ENCODE results near the gene SDHA. TPM values are rescaled to one million over a fixed set of nuclear protein-coding genes. Genes with fewer than 3 reads are reported as not detected.

Gene SDHA
- total and polyA plus RNA-seq, 2 donors from 2014 or later = 135 to 256 TPM

GRCh38 chr5:172841-173251, 45.3 kb upstream of the SDHA start:
- DNase-seq (peak in 1 of 5 donors; percentile 24), FAIRE-seq (no peak)
- intact Hi-C loops (cut with DNase I) = no loop called here
- H3K9ac ChIP-seq (ENCODE audit: low read length in 3 of 3) = no peak overlapping the region
- no peaks in the 10 kb centered on the region for H3K4me1 ChIP-seq (ENCODE audit: control insufficient read depth in 2 of 3, insufficient read depth in 2 of 3, low read depth in 1 of 3, low read length in 3 of 3)
- no peak overlapping the region for H3K4me3 ChIP-seq (ENCODE audit: low read length in 3 of 3)
- no peaks in the 10 kb centered on the region for H3K36me3 ChIP-seq (ENCODE audit: control insufficient read depth in 2 of 3, insufficient read depth in 3 of 3, low read length in 3 of 3)
- no peaks in the 10 kb centered on the region for H3K27me3 ChIP-seq (ENCODE audit: control insufficient read depth, insufficient read depth, low read length)
- TF ChIP-seq, protein P1, sequence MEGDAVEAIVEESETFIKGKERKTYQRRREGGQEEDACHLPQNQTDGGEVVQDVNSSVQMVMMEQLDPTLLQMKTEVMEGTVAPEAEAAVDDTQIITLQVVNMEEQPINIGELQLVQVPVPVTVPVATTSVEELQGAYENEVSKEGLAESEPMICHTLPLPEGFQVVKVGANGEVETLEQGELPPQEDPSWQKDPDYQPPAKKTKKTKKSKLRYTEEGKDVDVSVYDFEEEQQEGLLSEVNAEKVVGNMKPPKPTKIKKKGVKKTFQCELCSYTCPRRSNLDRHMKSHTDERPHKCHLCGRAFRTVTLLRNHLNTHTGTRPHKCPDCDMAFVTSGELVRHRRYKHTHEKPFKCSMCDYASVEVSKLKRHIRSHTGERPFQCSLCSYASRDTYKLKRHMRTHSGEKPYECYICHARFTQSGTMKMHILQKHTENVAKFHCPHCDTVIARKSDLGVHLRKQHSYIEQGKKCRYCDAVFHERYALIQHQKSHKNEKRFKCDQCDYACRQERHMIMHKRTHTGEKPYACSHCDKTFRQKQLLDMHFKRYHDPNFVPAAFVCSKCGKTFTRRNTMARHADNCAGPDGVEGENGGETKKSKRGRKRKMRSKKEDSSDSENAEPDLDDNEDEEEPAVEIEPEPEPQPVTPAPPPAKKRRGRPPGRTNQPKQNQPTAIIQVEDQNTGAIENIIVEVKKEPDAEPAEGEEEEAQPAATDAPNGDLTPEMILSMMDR (IDR thresholded peaks at IDR 0.05; ENCODE audit: borderline replicate concordance, extremely low read depth, insufficient read depth) = no peak
- no peaks in the 10 kb centered on the region for H3K9me3 ChIP-seq (ENCODE audit: control insufficient read depth in 2 of 3, insufficient read depth in 1 of 3, low read length in 3 of 3)
- H3K27ac ChIP-seq (ENCODE audit: low read depth in 2 of 2, low read length in 2 of 2) = no peak overlapping the region

DNA sequence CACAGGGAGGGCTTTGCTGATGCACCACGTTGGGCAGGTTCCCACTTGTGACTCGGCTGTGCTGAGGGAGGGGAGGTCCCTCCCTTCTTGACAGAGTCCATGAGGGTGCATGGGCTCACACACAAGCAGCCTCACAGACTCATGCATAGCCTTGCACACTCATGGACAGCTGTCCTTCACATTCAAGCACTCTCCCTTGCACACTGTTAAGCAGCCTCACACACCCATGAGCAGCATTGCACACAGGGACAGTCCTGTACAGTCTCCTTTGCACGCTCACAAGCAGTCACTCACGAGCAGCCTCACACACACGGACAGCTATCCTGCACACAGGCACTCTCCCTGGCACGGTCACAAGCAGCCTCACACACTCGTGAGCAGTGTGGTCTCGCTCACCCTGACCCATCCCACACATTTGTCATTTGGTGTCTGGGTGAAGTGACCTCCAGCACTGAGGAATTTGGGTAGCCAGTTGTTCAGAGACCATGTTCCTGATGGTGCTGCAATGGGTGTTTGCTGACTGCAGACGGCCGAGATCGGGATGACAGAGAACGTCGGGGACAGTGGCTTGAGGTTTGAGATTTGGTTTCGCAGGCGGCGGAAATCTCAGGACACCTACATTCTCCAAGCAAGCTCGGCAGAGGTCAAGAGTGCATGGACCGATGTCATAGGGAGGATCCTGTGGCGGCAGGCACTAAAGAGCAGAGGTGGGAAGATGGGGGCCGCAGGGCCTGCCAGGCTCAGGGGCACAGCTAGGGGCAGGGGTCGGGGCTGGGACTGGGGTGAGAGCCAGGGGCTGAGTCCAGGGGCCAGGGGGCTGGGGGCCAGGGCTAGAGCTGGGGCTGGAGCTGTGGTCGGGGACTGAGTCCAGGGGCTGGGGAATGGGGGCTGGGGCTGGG, 44.5 kb upstream of the SDHA start:
- H3K9ac ChIP-seq (ENCODE audit: low read length in 3 of 3) = no peak overlapping the region
- TF ChIP-seq, protein P1 (IDR thresholded peaks at IDR 0.05; ENCODE audit: borderline replicate concordance, extremely low read depth, insufficient read depth) = no peak
- intact Hi-C loops (cut with DNase I) = no loop called here
- no peaks in the 10 kb centered on the region for H3K4me1 ChIP-seq (ENCODE audit: control insufficient read depth in 2 of 3, insufficient read depth in 2 of 3, low read depth in 1 of 3, low read length in 3 of 3)
- FAIRE-seq (no peak), DNase-seq (peak in 1 of 5 donors; percentile 22)
- H3K27me3 ChIP-seq (ENCODE audit: control insufficient read depth, insufficient read depth, low read length) = no peaks in the 10 kb centered on the region
- H3K9me3 ChIP-seq (ENCODE audit: control insufficient read depth in 2 of 3, insufficient read depth in 1 of 3, low read length in 3 of 3) = no peaks in the 10 kb centered on the region
- no peaks in the 10 kb centered on the region for H3K36me3 ChIP-seq (ENCODE audit: control insufficient read depth in 2 of 3, insufficient read depth in 3 of 3, low read length in 3 of 3)
- H3K4me3 ChIP-seq (ENCODE audit: low read length in 3 of 3) = no peak overlapping the region
- no peak overlapping the region for H3K27ac ChIP-seq (ENCODE audit: low read depth in 2 of 2, low read length in 2 of 2)

GRCh38 chr5:174291-174600, 43.9 kb upstream of the SDHA start:
- DNase-seq (no peak), FAIRE-seq (no peak)
- Histone ChIP-seq H3K27me3 (ENCODE audit: control insufficient read depth, insufficient read depth, low read length) (no peaks in the 10 kb centered on the region), H3K9ac (ENCODE audit: low read length in 3 of 3) (no peak overlapping the region), H3K9me3 (ENCODE audit: control insufficient read depth in 2 of 3, insufficient read depth in 1 of 3, low read length in 3 of 3) (no peaks in the 10 kb centered on the region), H3K4me3 (ENCODE audit: low read length in 3 of 3) (no peak overlapping the region), H3K4me1 (ENCODE audit: control insufficient read depth in 2 of 3, insufficient read depth in 2 of 3, low read depth in 1 of 3, low read length in 3 of 3) (no peaks in the 10 kb centered on the region), H3K36me3 (ENCODE audit: control insufficient read depth in 2 of 3, insufficient read depth in 3 of 3, low read length in 3 of 3) (no peaks in the 10 kb centered on the region), H3K27ac (ENCODE audit: low read depth in 2 of 2, low read length in 2 of 2) (no peak overlapping the region)
- TF ChIP-seq, protein P1 (IDR thresholded peaks at IDR 0.05; ENCODE audit: borderline replicate concordance, extremely low read depth, insufficient read depth) = no peak
- intact Hi-C loops (cut with DNase I) = no loop called here
